ENCODE measurements around the gene JADE1.

JADE1 gene

GRCh38 chr4:128770807-128771206 lies 38.7 kb upstream of the JADE1 start:
- TF ChIP-seq ZNF521 (tag by site-specific recombination; IDR thresholded peaks at IDR 0.05) (no peak), ZNF292 (tag by site-specific recombination; IDR thresholded peaks at IDR 0.05; ENCODE audit: borderline replicate concordance, low read depth) (no peak), SALL2 (tag by site-specific recombination; IDR thresholded peaks at IDR 0.05; ENCODE audit: borderline replicate concordance) (no peak), ZBTB1 (tag by site-specific recombination; IDR thresholded peaks at IDR 0.05) (no peak), ZNF280D (tag by site-specific recombination; IDR thresholded peaks at IDR 0.05) (no peak), KLF7 (tag by site-specific recombination; IDR thresholded peaks at IDR 0.05; ENCODE audit: borderline replicate concordance) (no peak), ZNF132 (tag by site-specific recombination; IDR thresholded peaks at IDR 0.05; ENCODE audit: borderline replicate concordance) (no peak), ZNF2 (tag by site-specific recombination; IDR thresholded peaks at IDR 0.05) (no peak), ZNF175 (tag by site-specific recombination; IDR thresholded peaks at IDR 0.05) (no peak), ZNF37A (tag by site-specific recombination; IDR thresholded peaks at IDR 0.05) (no peak), ZBTB26 (tag by site-specific recombination; optimal IDR thresholded peaks at IDR 0.05) (no peak), YY1 (tag by site-specific recombination; IDR thresholded peaks at IDR 0.05) (no peak)
- Histone ChIP-seq H3K27ac (ENCODE audit: extremely low read depth, low read depth, low read length) (no peak overlapping the region), H3K4me3 (ENCODE audit: low read depth, low read length) (no peak overlapping the region), H3K9me3 (ENCODE audit: control insufficient read depth, insufficient read depth, low read depth, low read length) (no peaks in the 10 kb centered on the region), H3K4me1 (ENCODE audit: control insufficient read depth, insufficient read depth, low read length) (no peaks in the 10 kb centered on the region), H3K36me3 (ENCODE audit: control insufficient read depth in 2 of 2, insufficient read depth in 1 of 2, low read length in 2 of 2) (no peaks in the 10 kb centered on the region)
- POLR2A ChIA-PET = no interaction called here
- CTCF ChIA-PET = interaction anchor here (0.7 kb wide), 1 partner anchor 606 kb away, joined by 3 read pairs; no protein-coding TSS in a partner anchor

- POLR2A ChIA-PET = no interaction called here
- CTCF ChIA-PET = interaction anchor here (0.6 to 0.7 kb wide), 3 partner anchors 36 to 585 kb away, joined by 3 to 6 read pairs (median 4); no protein-coding TSS in a partner anchor
- Histone ChIP-seq H3K9me3 (ENCODE audit: control insufficient read depth, insufficient read depth, low read depth, low read length) (no peaks in the 10 kb centered on the region), H3K27ac (ENCODE audit: extremely low read depth, low read depth, low read length) (no peak overlapping the region), H3K36me3 (ENCODE audit: control insufficient read depth in 2 of 2, insufficient read depth in 1 of 2, low read length in 2 of 2) (no peaks in the 10 kb centered on the region), H3K4me1 (ENCODE audit: control insufficient read depth, insufficient read depth, low read length) (no peaks in the 10 kb centered on the region), H3K4me3 (ENCODE audit: low read depth, low read length) (no peak overlapping the region)
- TF ChIP-seq ZNF580 (tag by site-specific recombination; IDR thresholded peaks at IDR 0.05) = no peak
- TF ChIP-seq ZNF530 (tag by site-specific recombination; IDR thresholded peaks at IDR 0.05; ENCODE audit: low read depth) = no peak
- no peak for TF ChIP-seq ZSCAN23 (tag by site-specific recombination; IDR thresholded peaks at IDR 0.05)
- no peak for TF ChIP-seq ZNF394 (tag by site-specific recombination; IDR thresholded peaks at IDR 0.05; ENCODE audit: borderline replicate concordance)
- TF ChIP-seq FEZF1 (tag by site-specific recombination; IDR thresholded peaks at IDR 0.05) = no peak
- no peak for TF ChIP-seq ZNF398 (tag by site-specific recombination; IDR thresholded peaks at IDR 0.05)
- TF ChIP-seq ZSCAN16 (tag by site-specific recombination; IDR thresholded peaks at IDR 0.05) = no peak
- TF ChIP-seq IKZF3 (tag by site-specific recombination; IDR thresholded peaks at IDR 0.05) = no peak
- TF ChIP-seq KLF17 (tag by site-specific recombination; IDR thresholded peaks at IDR 0.05) = no peak
- TF ChIP-seq ZNF707 (tag by site-specific recombination; IDR thresholded peaks at IDR 0.05) = no peak
- no peak for TF ChIP-seq GLIS1 (tag by site-specific recombination; IDR thresholded peaks at IDR 0.05)
- TF ChIP-seq ZNF747 (tag by site-specific recombination; IDR thresholded peaks at IDR 0.05) = no peak
Observed at GRCh38 chr4:128775477-128775876, 34.0 kb upstream of the JADE1 start.

All from HEK293 (cell line).